ENCODE results near the gene EDC3.
"Not testable (repeated sequence)": the region's sequence is repeated elsewhere in the genome, so short reads cannot be mapped to it uniquely, and the experiment has no call there.

The EDC3 gene, protein sequence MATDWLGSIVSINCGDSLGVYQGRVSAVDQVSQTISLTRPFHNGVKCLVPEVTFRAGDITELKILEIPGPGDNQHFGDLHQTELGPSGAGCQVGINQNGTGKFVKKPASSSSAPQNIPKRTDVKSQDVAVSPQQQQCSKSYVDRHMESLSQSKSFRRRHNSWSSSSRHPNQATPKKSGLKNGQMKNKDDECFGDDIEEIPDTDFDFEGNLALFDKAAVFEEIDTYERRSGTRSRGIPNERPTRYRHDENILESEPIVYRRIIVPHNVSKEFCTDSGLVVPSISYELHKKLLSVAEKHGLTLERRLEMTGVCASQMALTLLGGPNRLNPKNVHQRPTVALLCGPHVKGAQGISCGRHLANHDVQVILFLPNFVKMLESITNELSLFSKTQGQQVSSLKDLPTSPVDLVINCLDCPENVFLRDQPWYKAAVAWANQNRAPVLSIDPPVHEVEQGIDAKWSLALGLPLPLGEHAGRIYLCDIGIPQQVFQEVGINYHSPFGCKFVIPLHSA

DNA sequence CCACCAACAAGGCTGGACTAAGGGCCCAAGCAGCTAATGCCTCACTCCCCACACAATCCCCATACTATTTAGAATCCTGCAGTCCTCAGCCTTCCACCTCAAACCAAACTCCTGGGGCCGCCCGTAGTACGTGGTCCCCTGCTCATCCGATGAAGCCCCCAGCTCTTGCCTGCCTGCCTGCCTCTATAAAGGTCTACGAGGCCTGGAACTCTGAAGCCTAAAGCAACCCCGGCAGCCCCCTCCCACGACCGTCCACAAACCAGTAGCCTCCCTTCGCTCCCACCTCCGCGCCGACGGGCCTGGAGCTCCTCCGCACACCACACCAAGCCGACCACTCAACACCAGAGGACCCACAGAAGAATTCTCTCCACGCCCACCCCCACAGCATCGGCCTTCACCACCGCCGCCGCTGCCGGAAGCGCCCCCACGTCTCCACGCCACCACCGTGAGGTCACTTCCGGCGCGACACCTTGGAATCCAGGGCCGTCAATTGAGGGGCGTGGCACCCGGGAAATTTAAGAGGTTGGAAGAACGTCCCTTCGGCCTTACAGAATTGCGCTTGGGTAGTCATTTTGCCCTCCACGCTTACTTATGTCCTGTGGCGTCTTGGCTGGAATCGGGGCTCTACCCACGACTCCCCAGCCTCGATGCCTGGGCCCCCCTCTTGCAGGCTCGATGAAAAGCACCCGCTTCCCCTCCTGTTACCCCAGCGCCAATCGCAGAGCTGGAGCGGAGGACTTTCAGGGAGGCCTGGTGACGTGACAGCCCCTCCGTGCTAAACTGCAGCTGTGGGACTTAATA lies at the start of gene EDC3:
TSS of gene EDC3 (minus strand) at position 428 of the 801 bp plus-strand sequence. CDS start 20,900 bp downstream, outside the sequence.
- peak; percentile 68 to 75 for DNase-seq (ENCODE audit: low read depth in 2 of 2, low spot score in 1 of 2)

DNA sequence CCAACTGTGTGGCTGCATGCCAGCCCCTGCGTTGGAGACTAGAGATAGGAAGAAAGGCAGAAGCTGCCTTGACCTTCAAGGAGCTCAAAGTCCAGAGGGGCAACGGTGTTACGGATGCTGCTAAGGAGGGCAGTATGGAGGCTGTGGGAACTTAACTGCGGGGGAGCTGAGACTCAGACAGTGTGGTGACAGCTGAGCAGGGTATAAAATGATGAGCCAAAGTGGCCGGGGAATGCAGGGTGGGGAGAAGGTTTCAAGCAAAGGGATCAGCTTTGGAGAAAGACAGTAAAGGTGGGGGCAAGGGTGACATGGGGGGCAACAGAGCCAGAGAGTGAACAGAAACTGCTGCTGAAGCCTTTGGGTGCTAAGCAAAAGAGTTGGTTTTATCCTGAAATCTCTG lies 46.6 kb upstream of the EDC3 start:
- no peak for DNase-seq (ENCODE audit: low read depth in 2 of 2, low spot score in 1 of 2)

DNA sequence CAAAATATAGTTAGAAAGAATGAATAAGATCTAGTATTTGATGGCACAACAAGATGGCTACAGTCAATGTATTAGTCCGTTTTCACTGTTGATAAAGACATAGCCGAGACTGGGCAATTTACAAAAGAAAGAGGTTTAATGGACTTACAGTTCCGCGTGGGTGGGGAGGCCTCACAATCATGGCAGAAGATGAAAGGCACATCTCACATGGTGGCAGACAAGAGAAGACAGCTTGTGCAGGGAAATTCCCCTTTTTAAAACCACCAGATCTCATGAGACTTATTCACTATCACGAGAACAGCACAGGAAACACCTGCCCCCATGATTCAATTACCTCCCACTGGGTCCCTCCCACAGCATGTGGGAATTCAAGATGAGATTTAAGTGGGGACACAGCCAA lies 42.4 kb upstream of the EDC3 start:
- DNase-seq (ENCODE audit: low read depth in 2 of 2, low spot score in 1 of 2), result not testable (repeated sequence)

DNA sequence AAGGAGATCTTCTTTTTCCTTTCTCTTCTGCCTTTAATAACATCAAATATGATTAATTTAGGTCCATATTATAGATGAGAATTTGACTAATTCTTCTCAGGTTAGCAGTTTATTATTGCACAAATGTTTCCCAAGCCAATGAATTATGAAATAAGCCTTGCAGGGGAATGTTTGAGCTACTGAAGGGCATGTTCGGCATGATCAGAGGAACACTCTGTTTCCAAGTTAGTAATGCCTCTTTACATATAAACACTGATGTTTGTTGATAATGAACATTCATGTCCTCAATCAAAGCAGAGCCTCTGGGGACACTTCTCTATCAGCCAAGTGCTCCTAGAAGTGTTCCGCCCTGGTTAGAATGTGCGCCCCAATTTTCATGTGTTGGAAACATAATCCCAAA lies 39.5 kb upstream of the EDC3 start:
- DNase-seq (ENCODE audit: low read depth in 2 of 2, low spot score in 1 of 2), result no peak

DNA sequence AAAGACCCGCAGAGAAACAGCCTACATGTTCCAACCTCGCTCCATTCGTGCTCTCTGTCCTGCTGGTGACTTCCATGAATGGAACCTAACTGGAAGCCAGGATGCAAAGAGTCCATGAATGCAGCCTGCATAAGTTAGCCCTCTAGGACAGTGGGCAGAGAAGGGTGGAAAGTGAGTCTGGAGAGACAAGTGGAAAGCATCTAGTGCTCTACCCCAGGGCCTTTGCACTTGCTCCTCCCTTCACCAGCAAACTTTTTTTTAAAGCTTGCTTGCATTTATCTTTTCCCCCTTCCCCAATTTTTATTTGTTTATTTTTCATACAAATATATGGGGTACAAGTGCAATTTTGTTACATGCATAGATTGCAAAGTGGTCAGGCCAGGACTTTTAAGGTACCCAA lies 37.4 kb upstream of the EDC3 start:
- DNase-seq (ENCODE audit: low read depth in 2 of 2, low spot score in 1 of 2), result no peak

DNA sequence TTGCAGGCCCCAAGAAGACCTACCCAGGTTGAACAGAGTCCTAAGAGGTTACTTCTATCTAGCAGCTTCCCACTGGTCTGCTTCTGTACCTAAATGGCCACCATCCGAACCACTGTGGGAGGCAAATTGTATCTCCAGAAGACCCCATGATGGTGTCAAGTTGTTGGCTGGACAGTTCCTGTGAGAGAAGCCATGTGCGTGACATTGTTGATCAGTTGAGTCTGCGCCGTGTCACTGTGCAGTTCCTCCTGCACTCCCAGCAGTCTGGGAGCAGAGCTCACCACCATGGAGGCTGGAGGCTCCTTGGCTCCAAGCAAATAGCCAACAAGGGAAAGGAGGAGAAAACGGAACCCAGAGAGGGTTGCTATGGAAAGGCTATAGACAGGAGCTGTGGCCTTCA lies 37.0 kb upstream of the EDC3 start:
- DNase-seq (ENCODE audit: low read depth in 2 of 2, low spot score in 1 of 2), result no peak

DNA sequence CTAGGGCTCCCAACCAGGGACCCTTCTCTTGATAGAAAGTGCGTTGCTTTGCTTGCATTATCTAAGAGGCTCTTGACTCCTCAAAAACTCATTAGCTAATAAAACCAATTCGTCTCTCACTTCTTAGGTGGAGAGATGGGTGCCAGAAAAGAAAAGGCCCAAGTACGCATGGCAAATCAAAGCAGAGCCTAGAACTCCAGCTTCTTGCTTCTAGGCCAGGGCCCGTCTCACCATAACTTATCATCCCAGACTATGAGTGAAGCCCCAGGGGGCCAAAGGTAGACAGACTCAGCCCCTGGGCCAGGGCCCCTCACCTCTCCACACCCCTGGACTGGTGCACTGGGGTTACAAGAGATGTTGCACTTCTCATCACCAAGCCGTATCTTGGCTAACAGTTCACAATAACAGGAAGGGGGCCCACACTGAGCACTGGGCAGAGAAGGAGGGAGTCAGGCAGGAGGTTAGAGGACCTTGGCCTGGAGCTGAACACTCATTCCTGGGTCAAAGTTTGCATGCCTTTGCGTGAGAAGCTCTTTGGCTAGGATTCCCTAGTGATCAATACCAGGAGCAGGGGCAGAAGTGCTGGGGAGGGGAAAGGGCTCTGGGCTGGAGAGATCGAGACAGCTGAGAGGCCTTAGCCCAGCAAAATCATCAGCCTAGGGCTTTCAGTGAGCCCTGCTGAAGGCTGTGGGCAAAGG lies 34.9 kb upstream of the EDC3 start:
- no peak for DNase-seq (ENCODE audit: low read depth in 2 of 2, low spot score in 1 of 2)

DNA sequence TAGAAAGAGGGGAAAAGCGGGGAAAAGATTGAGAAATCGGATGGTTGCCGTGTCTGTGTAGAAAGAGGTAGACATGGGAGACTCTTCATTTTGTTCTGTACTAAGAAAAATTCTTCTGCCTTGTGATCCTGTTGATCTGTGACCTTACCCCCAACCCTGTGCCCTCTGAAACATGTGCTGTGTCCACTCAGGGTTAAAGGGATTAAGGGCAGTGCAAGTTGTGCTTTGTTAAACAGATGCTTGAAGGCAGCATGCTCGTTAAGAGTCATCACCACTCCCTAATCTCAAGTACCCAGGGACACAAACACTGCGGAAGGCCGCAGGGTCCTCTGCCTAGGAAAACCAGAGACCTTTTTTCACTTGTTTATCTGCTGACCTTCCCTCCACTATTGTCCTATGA lies 33.5 kb upstream of the EDC3 start:
- DNase-seq (ENCODE audit: low read depth in 2 of 2, low spot score in 1 of 2), result not testable (repeated sequence)

DNA sequence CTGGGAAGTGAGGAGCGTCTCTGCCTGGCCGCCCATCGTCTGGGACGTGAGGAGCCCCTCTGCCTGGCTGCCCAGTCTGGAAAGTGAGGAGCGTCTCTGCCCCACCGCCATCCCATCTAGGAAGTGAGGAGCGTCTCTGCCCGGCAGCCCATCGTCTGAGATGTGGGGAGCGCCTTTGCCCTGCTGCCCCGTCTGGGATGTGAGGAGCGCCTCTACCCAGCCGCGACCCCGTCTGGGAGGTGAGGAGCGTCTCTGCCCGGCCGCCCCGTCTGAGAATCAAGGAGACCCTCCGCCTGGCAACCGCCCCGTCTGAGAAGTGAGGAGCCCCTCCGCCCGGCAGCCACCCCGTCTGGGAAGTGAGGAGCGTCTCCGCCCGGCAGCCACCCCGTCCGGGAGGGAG lies 32.9 kb upstream of the EDC3 start:
- not testable (repeated sequence) for DNase-seq (ENCODE audit: low read depth in 2 of 2, low spot score in 1 of 2)

DNA sequence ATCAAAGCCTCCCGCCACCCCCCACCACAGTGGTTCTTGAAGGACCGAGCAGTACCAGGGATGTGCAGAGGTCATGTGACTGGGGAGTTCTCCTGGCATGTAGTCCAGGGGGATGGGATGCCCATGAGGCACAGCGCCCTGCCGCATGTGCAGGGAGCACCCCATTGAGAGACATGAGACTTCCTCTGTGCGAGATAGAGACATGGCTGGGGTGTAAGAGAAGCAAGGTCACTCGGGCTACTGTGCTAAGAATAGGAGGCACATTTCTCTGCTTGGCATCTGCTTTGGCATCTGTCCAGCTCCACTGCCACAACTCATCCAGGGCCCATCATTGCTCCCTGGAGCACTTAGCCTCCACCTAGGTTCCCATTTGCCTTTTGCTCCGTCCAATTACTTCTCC lies 31.9 kb upstream of the EDC3 start:
- no peak for DNase-seq (ENCODE audit: low read depth in 2 of 2, low spot score in 1 of 2)

DNA sequence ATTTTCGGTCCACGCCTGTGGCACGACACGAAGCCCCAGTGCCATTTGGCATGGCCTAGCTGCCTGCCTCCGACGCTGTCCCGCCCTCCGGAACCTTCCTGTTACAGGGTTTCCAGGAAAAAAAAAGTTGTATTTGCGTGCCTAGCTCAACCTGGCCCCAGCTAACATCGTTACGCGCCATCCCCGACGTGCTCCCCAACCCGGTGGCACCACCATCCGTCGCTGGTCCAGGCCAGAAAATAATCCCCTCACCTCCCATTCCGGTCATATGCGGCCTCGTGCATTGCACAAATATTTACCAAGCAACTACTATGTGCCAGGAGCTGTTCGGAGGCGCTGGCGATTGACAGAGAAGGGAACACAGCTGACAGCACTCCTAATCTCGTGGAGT lies 30.9 kb upstream of the EDC3 start:
- no peak for DNase-seq (ENCODE audit: low read depth in 2 of 2, low spot score in 1 of 2)

DNA sequence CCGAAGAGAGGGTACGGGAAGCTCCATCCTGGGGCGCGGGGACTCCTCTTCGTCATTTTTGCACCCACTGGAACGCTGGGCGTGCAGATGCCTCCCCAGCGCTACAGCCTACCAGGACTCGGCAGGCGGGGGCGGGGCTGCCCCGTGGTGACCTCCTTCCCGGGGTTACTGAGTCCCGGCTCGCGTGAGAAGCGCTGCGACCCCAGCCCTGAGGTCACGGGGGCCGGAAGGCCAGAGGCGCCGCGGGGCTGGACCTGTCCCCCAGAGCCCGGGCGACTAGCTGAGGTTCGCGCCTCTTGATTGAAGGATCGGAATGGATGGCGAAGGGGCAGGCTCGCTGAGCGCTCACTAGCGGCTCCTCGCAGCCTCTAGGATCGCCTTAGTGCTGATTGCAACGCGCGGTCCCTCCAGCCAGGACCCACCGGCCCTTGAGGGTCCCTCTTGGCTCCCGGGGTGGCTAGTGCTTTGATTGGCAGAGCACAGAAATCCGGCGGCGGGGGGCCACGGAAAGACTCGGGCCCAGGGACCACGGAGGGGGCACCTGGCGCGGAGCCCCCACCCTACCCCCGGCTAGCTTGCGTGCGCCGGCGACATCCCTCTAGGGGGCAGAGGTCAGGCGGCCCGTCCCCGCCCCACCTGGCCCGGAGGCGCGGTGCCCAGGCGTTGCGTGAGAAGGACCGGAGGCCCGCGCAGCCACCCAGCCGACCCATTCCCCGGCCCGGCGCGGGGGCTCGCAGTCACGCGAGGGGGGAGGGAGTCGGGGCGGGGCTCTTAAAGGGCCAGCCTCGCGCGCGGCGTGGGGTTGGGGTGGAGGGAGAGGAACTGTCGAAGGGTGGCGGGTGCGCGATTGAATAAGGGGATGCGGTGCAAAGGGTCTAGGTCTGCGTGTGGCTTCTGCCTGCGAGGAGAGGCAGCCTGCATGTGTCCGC lies 30.3 kb upstream of the EDC3 start:
- peak in 1 of 2 donors; percentile 19 for DNase-seq (ENCODE audit: low read depth in 2 of 2, low spot score in 1 of 2)

DNA sequence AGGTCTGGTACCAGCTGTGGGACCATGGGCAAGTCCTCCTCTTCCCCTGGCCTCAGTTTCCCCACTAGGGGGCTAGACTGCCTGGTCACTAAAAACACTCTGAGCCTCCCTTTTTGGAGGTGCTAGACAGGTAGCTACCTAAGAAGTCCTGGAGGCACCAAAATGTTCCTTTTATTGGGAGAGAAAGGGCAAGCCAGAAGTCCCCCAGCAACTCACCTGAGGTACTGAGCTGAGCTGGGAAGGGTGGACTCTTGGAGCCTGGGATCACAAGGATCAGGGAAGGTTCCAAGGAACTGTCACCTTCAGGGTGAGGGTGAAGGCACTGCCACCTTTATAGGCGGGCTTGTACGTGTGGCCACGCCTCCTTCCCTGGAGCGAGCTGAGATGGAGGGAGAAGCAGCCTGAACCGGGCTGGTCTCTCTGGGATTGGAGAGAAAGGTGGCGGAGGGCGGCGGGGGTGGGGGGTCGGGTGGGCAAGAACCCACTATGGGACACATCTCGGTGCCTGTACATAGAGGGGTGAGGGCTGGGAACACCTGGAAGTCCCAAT lies 29.5 kb upstream of the EDC3 start, which contains the start of gene CYP1A1:
TSS of gene CYP1A1 (minus strand) at position 304 of the 550 bp plus-strand sequence. CDS start 2,431 bp downstream, outside the sequence.
- DNase-seq (ENCODE audit: low read depth in 2 of 2, low spot score in 1 of 2), result no peak

DNA sequence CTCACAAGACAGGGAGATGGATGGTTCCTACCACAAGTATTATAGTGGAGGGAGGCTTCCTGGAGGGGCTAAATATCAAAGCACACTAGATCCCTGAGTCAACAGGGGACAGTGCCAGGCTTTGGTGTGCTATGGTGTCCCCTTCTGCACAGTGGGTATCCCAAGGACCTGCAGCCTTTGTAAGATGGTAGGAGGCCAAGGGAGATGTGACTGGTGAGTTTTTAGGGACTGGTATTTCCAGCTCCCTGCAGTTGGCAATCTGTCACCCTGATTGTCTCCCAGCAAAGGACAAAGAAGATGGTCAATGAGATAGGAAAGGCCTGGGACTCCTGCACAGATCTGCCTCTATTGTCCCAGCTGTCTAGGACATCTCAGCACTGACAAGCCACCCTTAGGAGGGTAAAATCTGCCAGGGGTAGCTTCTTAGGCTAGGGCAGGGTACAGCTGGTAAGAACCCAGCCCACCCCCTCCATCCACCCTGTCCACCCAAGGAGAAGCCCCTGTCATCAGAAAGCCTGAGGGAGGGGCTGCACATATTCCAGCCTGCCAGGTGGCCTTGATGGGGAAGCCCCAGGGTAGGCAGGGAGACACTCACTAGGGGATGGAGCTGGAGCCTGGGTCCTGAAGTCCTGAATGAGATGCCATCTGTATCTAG lies 28.9 kb upstream of the EDC3 start:
- DNase-seq (ENCODE audit: low read depth in 2 of 2, low spot score in 1 of 2), result no peak

DNA sequence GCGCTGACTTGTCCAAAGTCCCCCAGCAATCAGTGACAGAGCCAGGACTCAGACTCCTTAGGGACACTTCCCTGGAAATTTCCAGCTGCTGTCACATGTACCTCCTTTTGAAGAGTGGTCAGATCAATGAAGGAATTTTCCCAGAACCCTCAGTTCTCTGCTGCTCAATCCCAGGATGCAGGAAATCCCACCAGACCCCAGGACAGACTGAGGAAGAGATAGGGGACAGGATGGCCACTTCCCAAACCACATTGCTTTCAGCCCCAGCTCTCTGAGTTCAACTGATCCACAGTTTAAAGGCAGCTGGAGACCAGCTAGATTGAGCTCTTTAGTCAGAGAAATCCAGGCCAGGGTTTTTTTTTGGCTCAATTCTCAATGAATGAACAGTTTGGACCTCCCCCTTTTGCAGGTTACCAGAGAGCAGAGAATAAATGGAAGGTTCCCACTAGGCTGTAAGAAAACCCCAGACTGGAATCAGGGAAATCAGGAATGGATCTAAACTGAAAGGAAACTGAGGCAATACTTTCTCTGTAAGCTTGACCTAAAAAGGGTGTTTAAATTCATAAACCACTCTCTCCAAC lies 28.0 kb upstream of the EDC3 start:
- DNase-seq (ENCODE audit: low read depth in 2 of 2, low spot score in 1 of 2), result no peak

DNA sequence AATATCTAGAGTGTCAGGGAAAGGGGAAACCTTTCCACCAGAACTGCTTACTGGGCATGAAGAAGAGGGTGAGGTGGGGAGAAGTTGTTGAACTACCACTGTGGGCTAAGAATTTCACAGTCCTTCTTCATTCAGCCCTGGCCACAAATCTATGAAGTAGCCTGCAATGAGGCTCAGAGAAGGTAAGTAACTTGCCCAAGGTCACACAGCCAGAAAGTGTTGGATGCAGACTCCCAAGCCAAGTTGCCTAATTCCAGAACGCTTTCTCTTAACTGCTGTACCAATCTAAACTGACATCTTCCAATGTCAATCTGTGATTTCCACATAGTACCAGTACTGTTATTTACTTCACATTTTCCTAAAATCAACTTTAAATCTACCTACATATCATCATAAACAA lies 27.4 kb upstream of the EDC3 start:
- DNase-seq (ENCODE audit: low read depth in 2 of 2, low spot score in 1 of 2), result no peak

DNA sequence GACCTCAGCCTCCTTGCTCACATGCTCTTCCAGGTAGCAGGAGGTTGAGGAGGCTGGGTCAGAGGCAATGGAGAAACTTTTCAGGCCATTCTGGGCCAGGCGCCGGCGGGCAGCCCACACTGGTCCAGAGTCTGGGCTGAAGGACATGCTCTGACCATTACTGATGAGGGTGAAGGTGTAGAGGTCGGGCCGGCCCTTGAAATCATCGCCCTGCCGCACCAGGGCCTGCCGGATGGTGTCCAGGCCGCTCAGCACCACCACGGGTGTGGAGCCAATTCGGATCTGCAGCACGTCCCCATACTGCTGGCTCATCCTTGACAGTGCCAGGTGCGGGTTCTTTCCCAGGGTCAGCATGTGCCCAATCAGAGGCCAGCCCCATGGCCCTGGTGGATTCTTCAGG lies 26.8 kb upstream of the EDC3 start:
- no peak for DNase-seq (ENCODE audit: low read depth in 2 of 2, low spot score in 1 of 2)

DNA sequence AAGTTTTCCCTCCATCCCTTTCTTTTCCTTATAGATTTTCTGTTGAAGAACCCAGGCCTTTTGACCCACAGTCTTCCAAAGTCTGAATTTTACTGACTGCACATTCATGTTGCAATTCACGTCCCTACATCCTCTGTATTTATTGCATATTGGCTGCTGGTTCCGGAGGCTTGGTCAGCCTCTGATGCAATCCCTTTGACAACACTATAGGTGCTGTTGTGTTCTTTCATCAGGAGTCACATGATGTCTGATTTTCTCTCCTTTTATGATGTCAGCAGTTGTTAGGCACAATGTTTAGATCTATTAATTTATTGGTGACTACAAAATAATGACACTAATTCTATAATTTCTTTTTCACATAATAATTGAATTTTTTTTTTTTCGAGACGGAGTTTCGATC lies 20.8 kb upstream of the EDC3 start:
- no peak for DNase-seq (ENCODE audit: low read depth in 2 of 2, low spot score in 1 of 2)

DNA sequence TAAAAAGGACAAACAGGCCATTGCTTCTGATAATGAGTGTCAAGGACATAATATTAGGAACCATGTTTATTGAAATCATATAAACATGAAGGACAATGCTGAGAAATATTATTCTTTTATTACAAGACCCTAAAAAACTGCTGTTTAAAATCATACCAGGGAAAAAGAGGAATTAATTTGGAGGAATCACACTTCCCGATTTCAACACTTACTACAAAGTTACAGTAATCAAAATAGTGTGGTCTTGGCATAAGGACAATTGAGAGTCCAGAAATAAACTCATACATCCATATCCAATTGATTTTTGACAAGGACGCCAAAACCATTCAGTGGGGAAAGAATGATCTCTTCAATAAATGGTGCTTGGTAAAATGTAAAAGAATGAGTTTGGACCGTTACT lies 16.5 kb upstream of the EDC3 start:
- no peak for DNase-seq (ENCODE audit: low read depth in 2 of 2, low spot score in 1 of 2)
